Suprapubic skin (tissue), 4 donors: ENCODE results near the gene CKMT1B. TPM values are rescaled to one million over a fixed set of nuclear protein-coding genes. Genes with fewer than 3 reads are reported as not detected.
"Not testable (repeated sequence)": the region's sequence is repeated elsewhere in the genome, so short reads cannot be mapped to it uniquely, and the experiment has no call there.

Experiments used
- DNase-seq, 2 donors: peaks; one replicate each; pipeline ENCODE4 v3.0.0-alpha.2; 2019; ENCODE audit warnings: low spot score in 2 of 2
- H3K27ac ChIP-seq: fragments of 200-600 bp; sonication (generic); one replicate; pipeline ENCODE4 v1.5.1; 2019
- H3K27me3 ChIP-seq: fragments of 200-600 bp; sonication (generic); one replicate; pipeline ENCODE4 v1.5.1; 2019
- H3K36me3 ChIP-seq: fragments of 200-600 bp; sonication (generic); one replicate; pipeline ENCODE4 v1.5.1; 2019
- H3K4me1 ChIP-seq: fragments of 200-600 bp; sonication (generic); one replicate; pipeline ENCODE4 v1.5.1; 2019
- H3K4me3 ChIP-seq: fragments of 200-600 bp; sonication (generic); one replicate; pipeline ENCODE4 v1.5.1; 2019; ENCODE audit warnings: mild to moderate bottlenecking
- H3K9me3 ChIP-seq: fragments of 200-600 bp; sonication (generic); one replicate; pipeline ENCODE4 v1.5.1; 2019
- CTCF ChIP-seq, 2 donors: fragments of 200-600 bp in 1 of 2; fragments of 450-650 bp in 1 of 2; sonication (generic) in 1 of 2; IDR thresholded peaks; one replicate each; pipeline ENCODE4 v1.5.1; 2016 to 2019; ENCODE audit warnings: antibody characterized with exemption in 2 of 2, mild to moderate bottlenecking in 1 of 2, moderate library complexity in 1 of 2
- EP300 ChIP-seq: sonication (generic); formaldehyde crosslinking; IDR thresholded peaks from one replicate; pipeline ENCODE4 v1.6.1; 2017; ENCODE audit warnings: antibody characterized with exemption
- POLR2A ChIP-seq, 2 donors: fragments of 450-650 bp; IDR thresholded peaks; one replicate each; pipeline ENCODE4 v1.6.1; 2017; ENCODE audit warnings: antibody characterized with exemption in 2 of 2, mild to moderate bottlenecking in 2 of 2, moderate library complexity in 2 of 2
- POLR2AphosphoS5 ChIP-seq, 3 donors: sonication (generic); formaldehyde crosslinking; IDR thresholded peaks; one replicate each; pipeline ENCODE4 v1.6.1; 2017; ENCODE audit warnings: antibody characterized with exemption in 3 of 3
- WGBS: methylation state at CpG from one replicate; pipeline ENCODE4 v1.1.5; 2018; 5-methylcytosine and 5-hydroxymethylcytosine counted together
- total RNA-seq, 4 donors: library from RNA; depleted of rRNA; stranded (reverse); fragments of >200 nt; gene quantifications; one replicate each; pipeline ENCODE4 v1.1.0, GENCODE V29; 2016

Gene CKMT1B
- 10 to 100 TPM; 44.9 to 74.1 (median 48.5) TPM for total RNA-seq

GRCh38 chr15:43593328-43594190 lies at the start of gene CKMT1B:
Gene CKMT1B, plus strand, starts transcription at chr15:43594027. Its CDS starts 192 bp downstream, at chr15:43594219.
- no CpG with 5 or more reads among the region's 43 CpGs for WGBS
- H3K4me3 ChIP-seq, H3K27me3 ChIP-seq, H3K27ac ChIP-seq, H3K36me3 ChIP-seq, DNase-seq, H3K9me3 ChIP-seq, H3K4me1 ChIP-seq: not testable (repeated sequence)

- no peaks in the 10 kb centered on the region for H3K27me3 ChIP-seq
- no peak overlapping the region for H3K4me3 ChIP-seq
- H3K36me3 ChIP-seq: peaks cover 5% of the 10 kb centered on the region
- no peak overlapping the region for H3K27ac ChIP-seq
- H3K9me3 ChIP-seq: no peaks in the 10 kb centered on the region
- H3K4me1 ChIP-seq: no peaks in the 10 kb centered on the region
- no peak for DNase-seq
- TF ChIP-seq POLR2AphosphoS5 (IDR thresholded peaks at IDR 0.05): no peak
- TF ChIP-seq CTCF (IDR thresholded peaks at IDR 0.05): no peak
- TF ChIP-seq POLR2A (IDR thresholded peaks at IDR 0.05): no peak
- TF ChIP-seq EP300: no peak
Measured at GRCh38 chr15:43544266-43544665, 49.6 kb upstream of the CKMT1B start.

GRCh38 chr15:43545426-43545825 lies 48.4 kb upstream of the CKMT1B start:
- Histone ChIP-seq H3K9me3 (no peaks in the 10 kb centered on the region), H3K4me3 (no peak overlapping the region), H3K36me3 (peaks cover 11% of the 10 kb centered on the region), H3K27me3 (no peaks in the 10 kb centered on the region), H3K27ac (no peak overlapping the region), H3K4me1 (peaks cover 4% of the 10 kb centered on the region)
- WGBS: 91% methylated on average over 1 of the region's 1 CpG
- TF ChIP-seq POLR2AphosphoS5 (IDR thresholded peaks at IDR 0.05) (no peak), EP300 (no peak), POLR2A (IDR thresholded peaks at IDR 0.05) (no peak), CTCF (IDR thresholded peaks at IDR 0.05) (no peak)
- DNase-seq: no peak

GRCh38 chr15:43547539-43547938 lies 46.3 kb upstream of the CKMT1B start:
- Histone ChIP-seq H3K27me3 (no peaks in the 10 kb centered on the region), H3K9me3 (no peaks in the 10 kb centered on the region), H3K4me3 (no peak overlapping the region), H3K36me3 (peaks cover 11% of the 10 kb centered on the region), H3K27ac (no peak overlapping the region), H3K4me1 (peaks cover 4% of the 10 kb centered on the region)
- no peak for TF ChIP-seq CTCF (IDR thresholded peaks at IDR 0.05)
- no peak for TF ChIP-seq POLR2A (IDR thresholded peaks at IDR 0.05)
- no peak for TF ChIP-seq POLR2AphosphoS5 (IDR thresholded peaks at IDR 0.05)
- no peak for TF ChIP-seq EP300
- 98% methylated on average over 2 of the region's 2 CpGs for WGBS
- no peak for DNase-seq

- no peak overlapping the region for H3K27ac ChIP-seq
- no peak for TF ChIP-seq CTCF (IDR thresholded peaks at IDR 0.05)
- TF ChIP-seq EP300: no peak
- no peak for TF ChIP-seq POLR2A (IDR thresholded peaks at IDR 0.05)
- no peak for TF ChIP-seq POLR2AphosphoS5 (IDR thresholded peaks at IDR 0.05)
- H3K4me1 ChIP-seq: peaks cover 4% of the 10 kb centered on the region
- DNase-seq: no peak
- H3K9me3 ChIP-seq: no peaks in the 10 kb centered on the region
- no peaks in the 10 kb centered on the region for H3K27me3 ChIP-seq
- H3K36me3 ChIP-seq: peaks cover 25% of the 10 kb centered on the region
- no peak overlapping the region for H3K4me3 ChIP-seq
- 60% methylated on average over 10 of the region's 10 CpGs for WGBS
Measured at GRCh38 chr15:43550527-43551363, 43.1 kb upstream of the CKMT1B start.
